Mucosa of stomach (tissue), 1 donor: Measurements from ENCODE around the gene SLC9C2.
"Not testable (repeated sequence)": the region's sequence is repeated elsewhere in the genome, so short reads cannot be mapped to it uniquely, and the experiment has no call there.

Experiments used
- H3K27me3 ChIP-seq: one replicate; pipeline ENCODE4 v1.7.0; 2013; ENCODE audit warnings: mild to moderate bottlenecking, low read length; ENCODE audit not compliant: control insufficient read depth, insufficient read depth
- H3K36me3 ChIP-seq: one replicate; pipeline ENCODE4 v1.7.0; 2013; ENCODE audit warnings: low read length; ENCODE audit not compliant: control insufficient read depth, insufficient read depth
- H3K4me1 ChIP-seq: one replicate; pipeline ENCODE4 v1.7.0; 2013; ENCODE audit warnings: mild to moderate bottlenecking, low read length; ENCODE audit not compliant: control insufficient read depth, insufficient read depth
- H3K4me3 ChIP-seq: one replicate; pipeline ENCODE4 v1.7.0; 2013; ENCODE audit warnings: low read length
- H3K9ac ChIP-seq: one replicate; pipeline ENCODE4 v1.7.0; 2013; ENCODE audit warnings: mild to moderate bottlenecking, low read length, moderate library complexity
- H3K9me3 ChIP-seq: one replicate; pipeline ENCODE4 v1.7.0; 2013; ENCODE audit warnings: mild to moderate bottlenecking, low read length, moderate library complexity; ENCODE audit not compliant: control insufficient read depth
- donor health status: Pancreatic carcinoma.

Gene SLC9C2

GRCh38 chr1:173475564-173476196 is 127.2 kb downstream of the SLC9C2 start:
- Histone ChIP-seq H3K4me3 (peak overlapping the region; percentile 57), H3K9ac (peak overlapping the region; percentile 76), H3K4me1 (peaks cover 22% of the 10 kb centered on the region), H3K27me3 (no peaks in the 10 kb centered on the region), H3K9me3 (peaks cover 3% of the 10 kb centered on the region), H3K36me3 (no peaks in the 10 kb centered on the region)

GRCh38 chr1:173474780-173475421 is 128.0 kb downstream of the SLC9C2 start:
- H3K9ac ChIP-seq, H3K4me3 ChIP-seq, H3K36me3 ChIP-seq, H3K27me3 ChIP-seq: not testable (repeated sequence)
- Histone ChIP-seq H3K9me3 (peaks cover 10% of the 10 kb centered on the region), H3K4me1 (peaks cover 16% of the 10 kb centered on the region)

- Histone ChIP-seq H3K9me3 (peaks cover 10% of the 10 kb centered on the region), H3K4me3 (no peak overlapping the region), H3K27me3 (no peaks in the 10 kb centered on the region), H3K9ac (no peak overlapping the region), H3K36me3 (no peaks in the 10 kb centered on the region), H3K4me1 (peaks cover 10% of the 10 kb centered on the region)
Observed at GRCh38 chr1:173474097-173474779, 128.6 kb downstream of the SLC9C2 start.

- H3K36me3 ChIP-seq, result no peaks in the 10 kb centered on the region
- no peak overlapping the region for H3K9ac ChIP-seq
- H3K27me3 ChIP-seq, result no peaks in the 10 kb centered on the region
- H3K4me1 ChIP-seq, result peaks cover 6% of the 10 kb centered on the region
- H3K4me3 ChIP-seq, result no peak overlapping the region
- peaks cover 10% of the 10 kb centered on the region for H3K9me3 ChIP-seq
Observed at GRCh38 chr1:173473599-173474011, 129.3 kb downstream of the SLC9C2 start.

- Histone ChIP-seq H3K9ac (no peak overlapping the region), H3K4me1 (no peaks in the 10 kb centered on the region), H3K36me3 (no peaks in the 10 kb centered on the region), H3K27me3 (no peaks in the 10 kb centered on the region), H3K9me3 (peaks cover 10% of the 10 kb centered on the region), H3K4me3 (no peak overlapping the region)
Observed at GRCh38 chr1:173470608-173471007, 132.3 kb downstream of the SLC9C2 start.

GRCh38 chr1:173469656-173470055 is 133.2 kb downstream of the SLC9C2 start:
- H3K4me1 ChIP-seq, result no peaks in the 10 kb centered on the region
- H3K27me3 ChIP-seq, result no peaks in the 10 kb centered on the region
- no peak overlapping the region for H3K4me3 ChIP-seq
- H3K36me3 ChIP-seq, result no peaks in the 10 kb centered on the region
- H3K9me3 ChIP-seq, result peaks cover 10% of the 10 kb centered on the region
- no peak overlapping the region for H3K9ac ChIP-seq

- no peak overlapping the region for H3K9ac ChIP-seq
- H3K36me3 ChIP-seq, result no peaks in the 10 kb centered on the region
- no peaks in the 10 kb centered on the region for H3K27me3 ChIP-seq
- no peak overlapping the region for H3K4me3 ChIP-seq
- H3K9me3 ChIP-seq, result peaks cover 10% of the 10 kb centered on the region
- no peaks in the 10 kb centered on the region for H3K4me1 ChIP-seq
Observed at GRCh38 chr1:173467426-173467825, 135.4 kb downstream of the SLC9C2 start.

- not testable (repeated sequence) for H3K36me3 ChIP-seq, H3K4me3 ChIP-seq, H3K4me1 ChIP-seq, H3K9ac ChIP-seq, H3K9me3 ChIP-seq, H3K27me3 ChIP-seq
Observed at GRCh38 chr1:173464185-173464584, 138.7 kb downstream of the SLC9C2 start.

- H3K27me3 ChIP-seq, H3K4me3 ChIP-seq, H3K36me3 ChIP-seq, H3K9ac ChIP-seq, H3K9me3 ChIP-seq, H3K4me1 ChIP-seq: not testable (repeated sequence)
Observed at GRCh38 chr1:173462666-173463065, 140.2 kb downstream of the SLC9C2 start.

GRCh38 chr1:173459885-173460284 is 143.0 kb downstream of the SLC9C2 start:
- H3K4me1 ChIP-seq, result no peaks in the 10 kb centered on the region
- no peaks in the 10 kb centered on the region for H3K27me3 ChIP-seq
- no peaks in the 10 kb centered on the region for H3K36me3 ChIP-seq
- H3K9me3 ChIP-seq, result no peaks in the 10 kb centered on the region
- H3K4me3 ChIP-seq, result no peak overlapping the region
- H3K9ac ChIP-seq, result no peak overlapping the region

GRCh38 chr1:173454966-173455524 is 147.8 kb downstream of the SLC9C2 start:
- H3K27me3 ChIP-seq, result no peaks in the 10 kb centered on the region
- H3K9me3 ChIP-seq, result no peaks in the 10 kb centered on the region
- H3K4me3 ChIP-seq, result no peak overlapping the region
- H3K4me1 ChIP-seq, result no peaks in the 10 kb centered on the region
- no peak overlapping the region for H3K9ac ChIP-seq
- H3K36me3 ChIP-seq, result no peaks in the 10 kb centered on the region

GRCh38 chr1:173453982-173454381 is 148.9 kb downstream of the SLC9C2 start:
- no peaks in the 10 kb centered on the region for H3K4me1 ChIP-seq
- H3K4me3 ChIP-seq, result no peak overlapping the region
- no peaks in the 10 kb centered on the region for H3K27me3 ChIP-seq
- no peaks in the 10 kb centered on the region for H3K9me3 ChIP-seq
- no peak overlapping the region for H3K9ac ChIP-seq
- H3K36me3 ChIP-seq, result no peaks in the 10 kb centered on the region
